ENCODE measurements around the gene ALDH3B2.
"Not testable (repeated sequence)": the region's sequence is repeated elsewhere in the genome, so short reads cannot be mapped to it uniquely, and the experiment has no call there.

The ALDH3B2 gene

DNA sequence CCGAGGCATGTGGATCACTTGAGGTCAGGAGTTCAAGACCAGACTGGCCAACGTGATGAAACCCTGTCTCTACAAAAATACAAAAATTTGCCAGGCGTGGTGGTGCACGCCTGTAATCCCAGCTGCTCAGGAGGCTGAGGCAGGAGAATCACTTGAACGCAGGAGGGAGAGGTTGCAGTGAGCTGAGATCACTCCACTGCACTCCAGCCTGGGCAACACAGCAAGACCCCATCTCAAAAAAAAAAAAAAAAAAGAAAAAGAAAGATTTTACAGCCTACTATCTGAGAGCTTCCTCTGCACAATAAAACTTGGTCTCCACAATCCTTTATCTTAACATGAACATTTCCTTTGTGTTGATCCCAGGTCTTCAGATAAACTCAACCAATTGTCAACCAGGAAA lies 13.7 kb downstream of the ALDH3B2 start:
- not testable (repeated sequence) for H3K36me3 ChIP-seq (ENCODE audit: insufficient read depth, low read length); H3K4me3 ChIP-seq (ENCODE audit: low read length); H3K9ac ChIP-seq (ENCODE audit: low read depth, low read length); H3K27me3 ChIP-seq (ENCODE audit: insufficient read depth, low read length); H3K4me1 ChIP-seq (ENCODE audit: insufficient read depth, low read length); H3K27ac ChIP-seq (ENCODE audit: low read depth, low read length)
- WGBS: 89% methylated on average over 5 of the region's 5 CpGs
- peaks cover 22% of the 10 kb centered on the region for H3K9me3 ChIP-seq (ENCODE audit: insufficient read depth, low read depth, low read length)

GRCh38 chr11:67659651-67660165 lies 14.7 kb downstream of the ALDH3B2 start:
- H3K9ac ChIP-seq (ENCODE audit: low read depth, low read length); H3K27me3 ChIP-seq (ENCODE audit: insufficient read depth, low read length); H3K27ac ChIP-seq (ENCODE audit: low read depth, low read length); H3K4me1 ChIP-seq (ENCODE audit: insufficient read depth, low read length); H3K36me3 ChIP-seq (ENCODE audit: insufficient read depth, low read length); H3K4me3 ChIP-seq (ENCODE audit: low read length): not testable (repeated sequence)
- 83% methylated on average over 3 of the region's 5 CpGs for WGBS
- peaks cover 28% of the 10 kb centered on the region for H3K9me3 ChIP-seq (ENCODE audit: insufficient read depth, low read depth, low read length)

DNA sequence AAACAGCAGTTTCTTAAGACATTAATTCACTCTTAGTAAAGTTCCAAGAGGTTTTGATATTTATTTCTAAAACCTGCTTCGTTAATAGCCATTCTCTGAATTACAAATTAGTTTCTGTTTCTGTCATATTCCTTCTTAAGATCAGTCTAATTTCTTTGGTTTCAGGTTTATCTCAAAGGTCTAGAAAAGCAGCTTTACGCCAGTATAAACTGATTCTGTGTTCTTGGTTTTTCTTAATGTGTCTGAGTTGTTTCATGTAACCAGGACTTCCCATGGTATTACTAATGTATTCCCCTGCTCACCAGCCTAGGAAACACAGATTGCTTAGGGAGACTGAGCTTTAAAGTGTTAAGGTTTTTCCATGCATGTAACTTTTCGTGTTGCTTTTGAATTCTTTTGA lies 17.1 kb downstream of the ALDH3B2 start:
- H3K4me1 ChIP-seq (ENCODE audit: insufficient read depth, low read length): no peaks in the 10 kb centered on the region
- no peak overlapping the region for H3K9ac ChIP-seq (ENCODE audit: low read depth, low read length)
- H3K4me3 ChIP-seq (ENCODE audit: low read length): no peak overlapping the region
- no peaks in the 10 kb centered on the region for H3K27me3 ChIP-seq (ENCODE audit: insufficient read depth, low read length)
- no peaks in the 10 kb centered on the region for H3K36me3 ChIP-seq (ENCODE audit: insufficient read depth, low read length)
- H3K9me3 ChIP-seq (ENCODE audit: insufficient read depth, low read depth, low read length): peaks cover 28% of the 10 kb centered on the region
- no peak overlapping the region for H3K27ac ChIP-seq (ENCODE audit: low read depth, low read length)
- WGBS: 59% methylated on average over 3 of the region's 3 CpGs

- Histone ChIP-seq H3K9me3 (ENCODE audit: insufficient read depth, low read depth, low read length) (peaks cover 28% of the 10 kb centered on the region), H3K36me3 (ENCODE audit: insufficient read depth, low read length) (no peaks in the 10 kb centered on the region), H3K4me1 (ENCODE audit: insufficient read depth, low read length) (no peaks in the 10 kb centered on the region), H3K27me3 (ENCODE audit: insufficient read depth, low read length) (no peaks in the 10 kb centered on the region), H3K4me3 (ENCODE audit: low read length) (no peak overlapping the region), H3K9ac (ENCODE audit: low read depth, low read length) (no peak overlapping the region), H3K27ac (ENCODE audit: low read depth, low read length) (no peak overlapping the region)
- 89% methylated on average over 4 of the region's 4 CpGs for WGBS
These were observed 18.0 kb downstream of the ALDH3B2 start for GRCh38 chr11:67656278-67656922.

GRCh38 chr11:67654225-67654624 lies 20.2 kb downstream of the ALDH3B2 start:
- 0 out of 2 replicates have a peak, but pooled peaks cover 4% of the 10 kb centered on the region for H3K4me1 ChIP-seq (ENCODE audit: insufficient read depth, low read length)
- no peaks in the 10 kb centered on the region for H3K27me3 ChIP-seq (ENCODE audit: insufficient read depth, low read length)
- H3K4me3 ChIP-seq (ENCODE audit: low read length): no peak overlapping the region
- H3K27ac ChIP-seq (ENCODE audit: low read depth, low read length): no peak overlapping the region
- WGBS: 84% methylated on average over 9 of the region's 9 CpGs
- H3K9ac ChIP-seq (ENCODE audit: low read depth, low read length): no peak overlapping the region
- peaks cover 28% of the 10 kb centered on the region for H3K9me3 ChIP-seq (ENCODE audit: insufficient read depth, low read depth, low read length)
- no peaks in the 10 kb centered on the region for H3K36me3 ChIP-seq (ENCODE audit: insufficient read depth, low read length)

GRCh38 chr11:67652965-67653845 lies 21.2 kb downstream of the ALDH3B2 start:
- Histone ChIP-seq H3K36me3 (ENCODE audit: insufficient read depth, low read length) (no peaks in the 10 kb centered on the region), H3K27ac (ENCODE audit: low read depth, low read length) (no peak overlapping the region), H3K4me3 (ENCODE audit: low read length) (no peak overlapping the region), H3K9ac (ENCODE audit: low read depth, low read length) (no peak overlapping the region), H3K27me3 (ENCODE audit: insufficient read depth, low read length) (no peaks in the 10 kb centered on the region), H3K4me1 (ENCODE audit: insufficient read depth, low read length) (0 out of 2 replicates have a peak, but pooled peaks cover 4% of the 10 kb centered on the region), H3K9me3 (ENCODE audit: insufficient read depth, low read depth, low read length) (peaks cover 26% of the 10 kb centered on the region)
- WGBS: 95% methylated on average over 12 of the region's 15 CpGs

- Histone ChIP-seq H3K4me3 (ENCODE audit: low read length) (no peak overlapping the region), H3K4me1 (ENCODE audit: insufficient read depth, low read length) (0 out of 2 replicates have a peak, but pooled peaks cover 4% of the 10 kb centered on the region), H3K9ac (ENCODE audit: low read depth, low read length) (no peak overlapping the region), H3K36me3 (ENCODE audit: insufficient read depth, low read length) (no peaks in the 10 kb centered on the region), H3K27ac (ENCODE audit: low read depth, low read length) (no peak overlapping the region), H3K9me3 (ENCODE audit: insufficient read depth, low read depth, low read length) (peaks cover 20% of the 10 kb centered on the region), H3K27me3 (ENCODE audit: insufficient read depth, low read length) (no peaks in the 10 kb centered on the region)
- 82% methylated on average over 11 of the region's 13 CpGs for WGBS
These were observed 22.2 kb downstream of the ALDH3B2 start for GRCh38 chr11:67651976-67652781.

GRCh38 chr11:67649634-67650510 lies 24.6 kb downstream of the ALDH3B2 start:
- H3K9me3 ChIP-seq (ENCODE audit: insufficient read depth, low read depth, low read length): no peaks in the 10 kb centered on the region
- no peak overlapping the region for H3K27ac ChIP-seq (ENCODE audit: low read depth, low read length)
- no peaks in the 10 kb centered on the region for H3K36me3 ChIP-seq (ENCODE audit: insufficient read depth, low read length)
- WGBS: 92% methylated on average over 22 of the region's 22 CpGs
- H3K4me1 ChIP-seq (ENCODE audit: insufficient read depth, low read length): 0 out of 2 replicates have a peak, but pooled peaks cover 4% of the 10 kb centered on the region
- no peak overlapping the region for H3K4me3 ChIP-seq (ENCODE audit: low read length)
- H3K9ac ChIP-seq (ENCODE audit: low read depth, low read length): no peak overlapping the region
- H3K27me3 ChIP-seq (ENCODE audit: insufficient read depth, low read length): no peaks in the 10 kb centered on the region

DNA sequence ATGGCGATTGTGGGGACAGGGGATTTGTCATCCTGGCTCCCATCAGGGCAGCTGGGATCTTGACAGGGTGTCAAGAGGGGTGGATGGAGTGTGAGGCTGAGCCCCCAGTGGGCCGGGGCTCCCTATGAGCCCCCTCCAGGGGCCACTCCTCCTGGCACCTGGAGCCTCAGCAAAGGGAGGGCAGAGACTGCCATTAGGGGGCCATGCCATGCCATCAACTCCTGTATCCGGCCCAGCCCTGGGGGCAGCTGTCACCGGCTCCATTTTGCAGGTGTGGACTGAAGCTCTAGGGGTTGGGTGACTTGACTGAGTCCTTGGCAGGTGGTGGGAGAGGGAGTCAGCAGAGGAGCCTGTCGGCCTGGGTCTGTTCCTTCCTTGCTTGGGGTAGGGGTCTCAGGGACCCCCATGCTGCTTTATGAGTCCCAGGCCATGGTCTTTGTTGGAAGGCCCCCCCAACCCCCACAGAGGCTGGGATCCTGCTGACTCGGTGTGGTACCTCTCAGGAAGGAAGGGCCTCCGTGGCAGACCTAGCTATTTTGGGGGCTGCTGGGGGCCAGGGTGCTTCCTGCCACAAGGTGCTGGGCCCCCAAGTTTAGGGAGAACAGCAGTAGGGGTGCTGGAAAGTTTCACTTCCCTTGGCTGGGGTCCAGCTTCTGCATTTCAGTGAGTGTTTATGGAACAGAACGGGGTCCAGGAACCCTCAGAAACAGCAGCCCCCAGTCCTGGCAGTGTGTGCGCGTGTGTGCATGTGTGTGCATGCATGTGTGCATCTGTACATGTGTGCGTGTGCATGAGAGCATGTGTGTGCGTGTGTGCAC lies 25.4 kb downstream of the ALDH3B2 start:
- 0 out of 2 replicates have a peak, but pooled peaks cover 4% of the 10 kb centered on the region for H3K4me1 ChIP-seq (ENCODE audit: insufficient read depth, low read length)
- H3K4me3 ChIP-seq (ENCODE audit: low read length): no peak overlapping the region
- H3K9ac ChIP-seq (ENCODE audit: low read depth, low read length): no peak overlapping the region
- H3K9me3 ChIP-seq (ENCODE audit: insufficient read depth, low read depth, low read length): no peaks in the 10 kb centered on the region
- no peaks in the 10 kb centered on the region for H3K36me3 ChIP-seq (ENCODE audit: insufficient read depth, low read length)
- WGBS: 93% methylated on average over 12 of the region's 12 CpGs
- H3K27me3 ChIP-seq (ENCODE audit: insufficient read depth, low read length): no peaks in the 10 kb centered on the region
- no peak overlapping the region for H3K27ac ChIP-seq (ENCODE audit: low read depth, low read length)
